Measurements from ENCODE around the gene CD300E.
"Not testable (repeated sequence)": the region's sequence is repeated elsewhere in the genome, so short reads cannot be mapped to it uniquely, and the experiment has no call there.

Gene CD300E

GRCh38 chr17:74635418-74635817 lies 11.9 kb upstream of the CD300E start:
- no peak for TF ChIP-seq CTCF (IDR thresholded peaks at IDR 0.05; ENCODE audit: extremely low read depth, missing control alignments)
- DNase-seq (ENCODE audit: low spot score): peak; percentile 35

- DNase-seq (ENCODE audit: low spot score): no peak
Observed at GRCh38 chr17:74633326-74633725, 9.8 kb upstream of the CD300E start.

GRCh38 chr17:74632617-74633016 lies 9.1 kb upstream of the CD300E start:
- TF ChIP-seq CTCF (IDR thresholded peaks at IDR 0.05; ENCODE audit: extremely low read depth, missing control alignments): no peak
- no peak for DNase-seq (ENCODE audit: low spot score)

More at GRCh38 chr17:74633326-74633725, 9.8 kb upstream of the CD300E start:
- no peak for TF ChIP-seq CTCF (IDR thresholded peaks at IDR 0.05; ENCODE audit: extremely low read depth, missing control alignments)

- no peak for TF ChIP-seq CTCF (IDR thresholded peaks at IDR 0.05; ENCODE audit: extremely low read depth, missing control alignments)
- DNase-seq (ENCODE audit: low spot score): peak; percentile 67
Observed at GRCh38 chr17:74631468-74632450, 8.2 kb upstream of the CD300E start.

GRCh38 chr17:74630251-74630650 lies 6.7 kb upstream of the CD300E start:
- DNase-seq (ENCODE audit: low spot score): not testable (repeated sequence)

- no peak for DNase-seq (ENCODE audit: low spot score)
- TF ChIP-seq CTCF (IDR thresholded peaks at IDR 0.05; ENCODE audit: extremely low read depth, missing control alignments): no peak
Observed at GRCh38 chr17:74625661-74626060, 2.1 kb upstream of the CD300E start.

- DNase-seq (ENCODE audit: low spot score): no peak
- TF ChIP-seq CTCF (IDR thresholded peaks at IDR 0.05; ENCODE audit: extremely low read depth, missing control alignments): no peak
Observed at GRCh38 chr17:74624131-74624530, 593 bp upstream of the CD300E start.
